ACC112 (cell line): ENCODE results near the gene ZNF408.

ENCODE experiments used
- H2AFZ ChIP-seq: fragments of 200-600 bp; sonication (generic); one replicate; pipeline ENCODE4 v1.6.0; 2017; ENCODE audit warnings: antibody characterized with exemption, low read length; ENCODE audit not compliant: unreplicated experiment
- H3K27ac ChIP-seq: fragments of 200-600 bp; sonication (generic); 2 replicates; pipeline ENCODE4 v1.5.1; 2014; ENCODE audit warnings: low read depth, mild to moderate bottlenecking, antibody characterized with exemption, low read length, moderate library complexity
- H3K27me3 ChIP-seq: fragments of 200-600 bp; sonication (generic); 2 replicates; pipeline ENCODE4 v1.6.1; 2014; ENCODE audit warnings: mild to moderate bottlenecking, antibody characterized with exemption, low read length, moderate library complexity, mixed read lengths; ENCODE audit not compliant: insufficient read depth
- H3K36me3 ChIP-seq: fragments of 200-600 bp; sonication (generic); 2 replicates; pipeline ENCODE4 v1.6.1; 2016; ENCODE audit warnings: mild to moderate bottlenecking, antibody characterized with exemption, low read length, moderate library complexity, mixed read lengths; ENCODE audit not compliant: insufficient read depth
- H3K4me1 ChIP-seq: fragments of 200-600 bp; sonication (generic); one replicate; pipeline ENCODE4 v1.6.1; 2016; ENCODE audit warnings: low read length, mixed read lengths; ENCODE audit not compliant: insufficient read depth, unreplicated experiment, control insufficient read depth
- H3K4me3 ChIP-seq: fragments of 200-600 bp; sonication (generic); 2 replicates; pipeline ENCODE4 v1.5.1; 2014; ENCODE audit warnings: mild to moderate bottlenecking, low read depth, low read length
- H3K79me2 ChIP-seq: fragments of 200-600 bp; sonication (generic); one replicate; pipeline ENCODE4 v1.6.0; 2016; ENCODE audit warnings: low read length; ENCODE audit not compliant: control insufficient read depth, unreplicated experiment, insufficient read depth

ZNF408 gene

GRCh38 chr11:46741600-46742484, 41.0 kb downstream of the ZNF408 start:
- H2AFZ ChIP-seq, result no peak overlapping the region
- H3K79me2 ChIP-seq, result no peaks in the 10 kb centered on the region
- H3K27me3 ChIP-seq, result no peaks in the 10 kb centered on the region
- no peak overlapping the region for H3K4me3 ChIP-seq
- H3K4me1 ChIP-seq, result no peaks in the 10 kb centered on the region
- H3K27ac ChIP-seq, result no peak overlapping the region
- peaks cover 36% of the 10 kb centered on the region for H3K36me3 ChIP-seq

- peaks cover 36% of the 10 kb centered on the region for H3K36me3 ChIP-seq
- no peaks in the 10 kb centered on the region for H3K4me1 ChIP-seq
- no peaks in the 10 kb centered on the region for H3K79me2 ChIP-seq
- H3K27me3 ChIP-seq, result no peaks in the 10 kb centered on the region
- H3K4me3 ChIP-seq, result no peak overlapping the region
- H3K27ac ChIP-seq, result no peak overlapping the region
- no peak overlapping the region for H2AFZ ChIP-seq
These were observed 42.2 kb downstream of the ZNF408 start for GRCh38 chr11:46743043-46743442.

GRCh38 chr11:46743693-46744339, 43.0 kb downstream of the ZNF408 start:
- no peak overlapping the region for H3K4me3 ChIP-seq
- H3K27ac ChIP-seq, result no peak overlapping the region
- no peaks in the 10 kb centered on the region for H3K4me1 ChIP-seq
- peaks cover 36% of the 10 kb centered on the region for H3K36me3 ChIP-seq
- no peaks in the 10 kb centered on the region for H3K27me3 ChIP-seq
- no peak overlapping the region for H2AFZ ChIP-seq
- no peaks in the 10 kb centered on the region for H3K79me2 ChIP-seq

GRCh38 chr11:46745328-46745727, 44.5 kb downstream of the ZNF408 start:
- Histone ChIP-seq H3K4me1 (no peaks in the 10 kb centered on the region), H3K27ac (no peak overlapping the region), H3K36me3 (peaks cover 42% of the 10 kb centered on the region), H3K79me2 (no peaks in the 10 kb centered on the region), H2AFZ (no peak overlapping the region), H3K4me3 (no peak overlapping the region), H3K27me3 (no peaks in the 10 kb centered on the region)

GRCh38 chr11:46745995-46746394, 45.2 kb downstream of the ZNF408 start:
- H3K4me1 ChIP-seq, result no peaks in the 10 kb centered on the region
- no peak overlapping the region for H3K4me3 ChIP-seq
- H3K36me3 ChIP-seq, result peaks cover 49% of the 10 kb centered on the region

DNA sequence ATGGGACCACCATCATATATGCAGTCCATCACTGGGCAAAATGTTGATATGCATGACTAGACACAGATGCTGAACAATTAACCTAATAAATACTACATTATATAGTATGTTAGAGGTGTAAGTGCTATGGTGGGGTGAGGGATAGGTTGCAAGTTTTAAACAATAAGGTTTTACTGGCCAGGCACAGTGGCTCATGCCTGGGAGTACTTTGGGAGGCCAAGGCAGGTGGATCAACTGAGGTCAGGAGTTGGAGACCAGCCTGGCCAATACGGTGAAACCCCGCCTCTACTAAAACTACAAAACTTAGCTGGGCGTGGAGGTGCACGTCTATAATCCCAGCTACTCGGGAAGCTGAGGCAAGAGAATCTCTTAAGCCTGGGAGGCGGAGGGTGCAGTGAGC, 46.3 kb downstream of the ZNF408 start:
- Histone ChIP-seq H3K4me3 (no peak overlapping the region), H2AFZ (no peak overlapping the region), H3K4me1 (no peaks in the 10 kb centered on the region), H3K27ac (no peak overlapping the region), H3K36me3 (peaks cover 51% of the 10 kb centered on the region), H3K79me2 (no peaks in the 10 kb centered on the region), H3K27me3 (no peaks in the 10 kb centered on the region)

More at GRCh38 chr11:46745995-46746394, 45.2 kb downstream of the ZNF408 start:
- Histone ChIP-seq H3K27me3 (no peaks in the 10 kb centered on the region), H3K27ac (no peak overlapping the region), H3K79me2 (no peaks in the 10 kb centered on the region), H2AFZ (no peak overlapping the region)
